HepG2 (cell line): ENCODE results near the gene CFAP46. TPM values are rescaled to one million over a fixed set of nuclear protein-coding genes. Genes with fewer than 3 reads are reported as not detected.
A peak's percentile ranks its signal among the peaks of the same experiment; 100 is the strongest.

ENCODE experiments used
- ATAC-seq: fragments of 200-7000 bp; cut with Tn5 transposase; 3 replicates; pipeline ENCODE4 v1.9.1; 2020; ENCODE audit warnings: mild to moderate bottlenecking, moderate library complexity
- BruUV-seq: library from RNA; stranded (reverse); fragments of 400-500 nt; replicated peaks from 2 replicates; lab custom pipeline; 2021; lab: Mats Ljungman, UMichigan
- CTCF ChIA-PET: fragments of 300-600 bp; formaldehyde crosslinking; extraction: SDS; loops from one replicate; lab custom pipeline; 2021; ENCODE audit warnings: low total read pairs, inconsistent platforms, low intra/inter-chr PET ratio; lab: Yijun Ruan, JAX
- POLR2A ChIA-PET: fragments of 350-600 bp; sonication (Branson Sonifier 250); formaldehyde crosslinking; loops from one replicate; lab custom pipeline; 2020; ENCODE audit warnings: antibody characterized with exemption, inconsistent platforms; lab: Yijun Ruan, JAX
- DNase-seq: peaks from one replicate; pipeline ENCODE4 v3.0.0-alpha.2; 2015; ENCODE audit warnings: low spot score
- FAIRE-seq: peaks from 3 replicates; lab custom pipeline; 2011; peaks lifted over from hg19 to GRCh38; lab: Jason Lieb, UNC
- H2AFZ ChIP-seq: one replicate; pipeline ENCODE4 v1.6.1; 2011; ENCODE audit warnings: low read length, inconsistent platforms
- H3K27ac ChIP-seq: fragments of 300-600 bp; 3 replicates; pipeline ENCODE4 v1.8.0; 2011; ENCODE audit warnings: mixed run types, mild to moderate bottlenecking, mixed read lengths, low read length, inconsistent platforms; ENCODE audit not compliant: insufficient read depth; ENCODE audit errors: extremely low read length
- H3K27me3 ChIP-seq, 2 experiments: fragments of 200-600 bp in 1 of 2; 2 replicates in 1 of 2; 3 replicates in 1 of 2; pipeline versions ENCODE4 v1.6.0 to v1.8.0; 2011; ENCODE audit warnings: low read length in 2 of 2, mild to moderate bottlenecking in 2 of 2, moderate library complexity in 2 of 2, inconsistent platforms in 1 of 2; ENCODE audit not compliant: insufficient read depth in 2 of 2, control insufficient read depth in 1 of 2
- H3K36me3 ChIP-seq, 2 experiments: fragments of 200-600 bp in 1 of 2; replicated peaks in 1 of 2; 2 replicates in 1 of 2; 3 replicates in 1 of 2; pipeline versions ENCODE4 v1.5.1 to v1.8.0; 2011; ENCODE audit warnings: low read length in 2 of 2, inconsistent platforms in 1 of 2; ENCODE audit not compliant: insufficient read depth in 2 of 2, control insufficient read depth in 1 of 2
- H3K4me1 ChIP-seq: 2 replicates; pipeline ENCODE4 v1.5.1; 2012; ENCODE audit warnings: low read length, inconsistent platforms; ENCODE audit not compliant: insufficient read depth
- H3K4me2 ChIP-seq: 2 replicates; pipeline ENCODE4 v1.6.0; 2011; ENCODE audit warnings: low read depth, low read length, inconsistent platforms
- H3K4me3 ChIP-seq, 3 experiments: fragments of 200-600 bp in 1 of 3; sonication (generic), shearing (Covaris generic) in 1 of 3; replicated peaks in 1 of 3; 2 replicates each; pipeline ENCODE4 v1.5.1; 2011 to 2016; ENCODE audit warnings: low read length in 3 of 3, inconsistent platforms in 2 of 3, low read depth in 2 of 3, mild to moderate bottlenecking in 2 of 3, control low read depth in 1 of 3, mixed read lengths in 1 of 3; ENCODE audit not compliant: insufficient read depth in 1 of 3
- H3K79me2 ChIP-seq: one replicate; pipeline ENCODE4 v1.6.1; 2011; ENCODE audit warnings: low read length, inconsistent platforms; ENCODE audit not compliant: insufficient read depth
- H3K9ac ChIP-seq: 2 replicates; pipeline ENCODE4 v1.6.0; 2011; ENCODE audit warnings: mild to moderate bottlenecking, low read depth, low read length, inconsistent platforms; ENCODE audit not compliant: insufficient read depth
- H3K9me3 ChIP-seq: 2 replicates; pipeline ENCODE4 v1.5.1; 2012; ENCODE audit warnings: mild to moderate bottlenecking, low read length
- H4K20me1 ChIP-seq: 2 replicates; pipeline ENCODE4 v1.6.0; 2011; ENCODE audit warnings: inconsistent platforms, mild to moderate bottlenecking, low read length, moderate library complexity; ENCODE audit not compliant: insufficient read depth
- ADNP ChIP-seq: sonication (generic); formaldehyde crosslinking; IDR thresholded peaks from 2 replicates; pipeline ENCODE4 v1.4.0; 2020; ENCODE audit warnings: missing genetic modification reagents
- ELF1 ChIP-seq: sonication (generic); formaldehyde crosslinking; IDR thresholded peaks from 2 replicates; pipeline ENCODE4 v1.4.0; 2020; ENCODE audit warnings: missing genetic modification reagents
- FOXA3 ChIP-seq: IDR thresholded peaks from 2 replicates; pipeline ENCODE4 v1.6.1; 2016; ENCODE audit warnings: missing genetic modification reagents, missing compliant biosample characterization
- HNRNPUL1 ChIP-seq: fragments of 200-400 bp; formaldehyde crosslinking; IDR thresholded peaks from 2 replicates; pipeline ENCODE4 v1.6.1; 2017; ENCODE audit warnings: low read depth, mild to moderate bottlenecking, low read length, moderate library complexity
- KDM1A ChIP-seq: IDR thresholded peaks from 2 replicates; pipeline ENCODE4 v1.6.1; 2016; ENCODE audit warnings: missing compliant biosample characterization
- ONECUT2 ChIP-seq: sonication (generic); formaldehyde crosslinking; IDR thresholded peaks from 2 replicates; pipeline ENCODE4 v1.4.0; 2020; ENCODE audit warnings: missing genetic modification reagents
- SMARCE1 ChIP-seq: fragments of 450-650 bp; IDR thresholded peaks from 2 replicates; pipeline ENCODE4 v1.6.1; 2017; ENCODE audit warnings: borderline replicate concordance
- ZNF292 ChIP-seq: sonication (generic); formaldehyde crosslinking; IDR thresholded peaks from 2 replicates; pipeline ENCODE4 v1.8.1; 2022; ENCODE audit warnings: mild to moderate bottlenecking, low read depth, missing genetic modification reagents, borderline replicate concordance
- ZNF354B ChIP-seq: sonication (generic); formaldehyde crosslinking; IDR thresholded peaks from 2 replicates; pipeline ENCODE4 v1.8.0; 2022; ENCODE audit warnings: mild to moderate bottlenecking, missing genetic modification reagents
- ZNF563 ChIP-seq: sonication (generic); formaldehyde crosslinking; IDR thresholded peaks from 2 replicates; pipeline ENCODE4 v1.8.0; 2022; ENCODE audit warnings: mild to moderate bottlenecking, moderate library complexity, missing genetic modification reagents
- WGBS: methylation state at CpG from one replicate; pipeline ENCODE4 v1.1.6; 2017; ENCODE audit warnings: low lambda C conversion rate; 5-methylcytosine and 5-hydroxymethylcytosine counted together
- in situ Hi-C: cut with HindIII; loops from 2 replicates; pipeline ENCODE4 v1.10.0; 2017; ENCODE audit warnings: low pct_unique_long_range_greater_than_20kb; ENCODE audit not compliant: extremely low pct_ligation_motif_present
- intact Hi-C: fragments of 100-400 bp; cut with micrococcal nuclease; formaldehyde crosslinking; loops from one replicate; pipeline ENCODE4 v1.10.0; 2022; ENCODE audit not compliant: unreplicated experiment
- polyA plus RNA-seq, 8 experiments: library from polyadenylated mRNA; depleted of rRNA in 3 of 8; stranded (reverse) in 7 of 8; unstranded in 1 of 8; fragments of >200 nt; fragmentation: Illumina TruSeq in 4 of 8; extraction: Trizol in 4 of 8; gene quantifications; 2 replicates each; pipeline versions ENCODE4 v1.2.1 to v1.2.3, GENCODE V29; 2011 to 2016; ENCODE audit warnings: low read depth in 4 of 8, missing spikeins in 1 of 8, mixed read lengths in 1 of 8; ENCODE audit not compliant: insufficient read depth in 1 of 8
- total RNA-seq, 5 experiments: library from RNA; depleted of rRNA; stranded (reverse); fragments of >200 nt; fragmentation: Illumina TruSeq; extraction: Trizol; gene quantifications; 2 replicates each; pipeline ENCODE4 v1.2.3, GENCODE V29; 2016; ENCODE audit warnings: low read depth in 1 of 5
- TF ChIP-seq, protein P1 (sequence below): sonication (generic); formaldehyde crosslinking; IDR thresholded peaks from 2 replicates; pipeline ENCODE4 v1.4.0; 2020; ENCODE audit warnings: missing genetic modification reagents, mild to moderate bottlenecking, borderline replicate concordance

CFAP46 gene
- total and polyA plus RNA-seq, 2 of the 13 experiments (the other 11 are each of a cell fraction or from before 2014, with no cell fraction given), result 0.24 to 0.84 TPM

DNA sequence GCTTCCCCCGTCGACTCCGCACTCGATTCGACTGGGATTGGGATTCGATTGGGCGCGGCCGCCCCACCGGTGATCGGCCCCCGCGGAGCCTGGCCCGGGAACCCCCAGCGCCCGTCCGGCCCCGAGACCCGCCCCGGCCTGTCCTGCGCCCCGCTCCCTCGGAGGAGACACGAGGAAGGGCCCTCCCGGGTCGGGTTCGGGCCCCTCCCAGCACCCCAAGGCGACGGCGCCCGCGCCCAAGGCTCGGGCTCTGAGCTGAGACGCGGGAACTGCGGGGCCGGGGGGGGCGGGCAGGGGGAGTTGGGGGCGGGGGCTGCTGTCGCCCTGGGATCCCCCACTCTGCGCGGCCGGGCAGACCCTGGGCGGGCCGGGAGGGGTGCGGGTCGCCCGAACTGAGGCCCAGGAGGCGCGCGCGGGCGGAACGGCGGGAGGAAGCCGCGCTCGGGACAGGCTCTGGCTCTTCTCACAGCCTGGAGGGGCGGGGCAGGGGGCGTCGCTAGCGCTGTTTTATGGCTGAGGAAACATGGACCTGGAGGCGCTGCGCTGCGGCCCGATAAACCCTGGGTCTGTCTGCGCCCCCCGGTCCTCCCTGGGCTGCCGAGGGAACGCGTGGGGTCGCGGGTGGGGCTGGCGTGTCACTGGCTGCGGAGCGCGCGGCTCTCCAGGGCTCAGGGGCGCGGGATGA lies 154.7 kb downstream of the CFAP46 start:
- no peaks in the 10 kb centered on the region for H3K4me1 ChIP-seq
- ATAC-seq (peak; percentile 27), FAIRE-seq (no peak), DNase-seq (no peak)
- H3K36me3 ChIP-seq, result no peaks in the 10 kb centered on the region
- H3K27ac ChIP-seq, result no peak overlapping the region
- H3K4me2 ChIP-seq, result peak overlapping the region; percentile 27; the same call in 1 of the 2 replicates
- H2AFZ ChIP-seq, result no peak overlapping the region
- peaks cover 9 to 45% of the 10 kb centered on the region in 2 experiments; a peak in 4 of 5 replicates for H3K27me3 ChIP-seq
- no peak overlapping the region for H3K9ac ChIP-seq
- 35% methylated on average over 32 of the region's 80 CpGs for WGBS
- BruUV-seq, result no TSS peak
- TF ChIP-seq ZNF563 (CRISPR knock-in tag) (no peak), ONECUT2 (CRISPR knock-in tag) (no peak), SMARCE1 (no peak), ELF1 (CRISPR knock-in tag) (no peak), KDM1A (CRISPR knock-in tag) (no peak), ADNP (CRISPR knock-in tag) (no peak), ZNF292 (CRISPR knock-in tag) (no peak), HNRNPUL1 (no peak), FOXA3 (CRISPR knock-in tag) (no peak), ZNF354B (CRISPR knock-in tag) (no peak)
- TF ChIP-seq, protein P1, sequence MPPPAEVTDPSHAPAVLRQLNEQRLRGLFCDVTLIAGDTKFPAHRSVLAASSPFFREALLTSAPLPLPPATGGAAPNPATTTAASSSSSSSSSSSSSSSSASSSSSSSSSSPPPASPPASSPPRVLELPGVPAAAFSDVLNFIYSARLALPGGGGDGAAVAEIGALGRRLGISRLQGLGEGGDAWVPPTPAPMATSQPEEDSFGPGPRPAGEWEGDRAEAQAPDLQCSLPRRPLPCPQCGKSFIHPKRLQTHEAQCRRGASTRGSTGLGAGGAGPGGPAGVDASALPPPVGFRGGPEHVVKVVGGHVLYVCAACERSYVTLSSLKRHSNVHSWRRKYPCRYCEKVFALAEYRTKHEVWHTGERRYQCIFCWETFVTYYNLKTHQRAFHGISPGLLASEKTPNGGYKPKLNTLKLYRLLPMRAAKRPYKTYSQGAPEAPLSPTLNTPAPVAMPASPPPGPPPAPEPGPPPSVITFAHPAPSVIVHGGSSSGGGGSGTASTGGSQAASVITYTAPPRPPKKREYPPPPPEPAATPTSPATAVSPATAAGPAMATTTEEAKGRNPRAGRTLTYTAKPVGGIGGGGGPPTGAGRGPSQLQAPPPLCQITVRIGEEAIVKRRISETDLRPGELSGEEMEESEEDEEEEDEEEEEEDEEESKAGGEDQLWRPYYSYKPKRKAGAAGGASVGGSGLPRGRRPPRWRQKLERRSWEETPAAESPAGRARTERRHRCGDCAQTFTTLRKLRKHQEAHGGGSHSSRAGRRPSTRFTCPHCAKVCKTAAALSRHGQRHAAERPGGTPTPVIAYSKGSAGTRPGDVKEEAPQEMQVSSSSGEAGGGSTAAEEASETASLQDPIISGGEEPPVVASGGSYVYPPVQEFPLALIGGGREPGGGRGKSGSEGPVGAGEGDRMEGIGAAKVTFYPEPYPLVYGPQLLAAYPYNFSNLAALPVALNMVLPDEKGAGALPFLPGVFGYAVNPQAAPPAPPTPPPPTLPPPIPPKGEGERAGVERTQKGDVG (CRISPR knock-in tag), result no peak
- ChIA-PET POLR2A (no interaction called here), CTCF (no interaction called here)
- in situ Hi-C loops, result no loop called here
- H3K9me3 ChIP-seq, result no peaks in the 10 kb centered on the region
- peak overlapping the region in 1 of 3 experiments; percentile 33; a peak in 1 of 6 replicates for H3K4me3 ChIP-seq
- no peaks in the 10 kb centered on the region for H3K79me2 ChIP-seq
- no peaks in the 10 kb centered on the region for H4K20me1 ChIP-seq
- intact Hi-C loops, result no loop called here
